Chondrocyte (in vitro differentiated cells): Measurements from ENCODE around the gene ANKRD53. TPM values are rescaled to one million over a fixed set of nuclear protein-coding genes. Genes with fewer than 3 reads are reported as not detected.

Experiments used
- DNase-seq: peaks from one replicate; pipeline ENCODE4 v3.0.0; 2021; ENCODE audit warnings: mixed read lengths, low spot score
- H3K27ac Mint-ChIP-seq: one replicate; pipeline ENCODE4 v1.8.0; 2021; ENCODE audit warnings: mild to moderate bottlenecking, moderate library complexity, mixed read lengths; ENCODE audit not compliant: unreplicated experiment
- H3K27me3 Mint-ChIP-seq: 2 replicates; pipeline ENCODE4 v1.8.0; 2021; ENCODE audit warnings: low read depth, mixed read lengths
- H3K36me3 Mint-ChIP-seq: 2 replicates; pipeline ENCODE4 v1.8.0; 2021; ENCODE audit warnings: low read depth, mixed read lengths
- H3K4me1 Mint-ChIP-seq: 2 replicates; pipeline ENCODE4 v1.8.0; 2021; ENCODE audit warnings: low read depth, mild to moderate bottlenecking, mixed read lengths
- H3K4me3 Mint-ChIP-seq: one replicate; pipeline ENCODE4 v1.8.0; 2021; ENCODE audit warnings: mild to moderate bottlenecking, moderate library complexity, mixed read lengths; ENCODE audit not compliant: unreplicated experiment
- H3K9me3 Mint-ChIP-seq: 2 replicates; pipeline ENCODE4 v1.8.0; 2021; ENCODE audit warnings: low read depth, mixed read lengths
- total RNA-seq: library from RNA; stranded (reverse); gene quantifications from 3 replicates; pipeline ENCODE4 v1.2.1, GENCODE V29; 2021
- TF ChIP-seq, protein P1 (sequence below): fragments of 200-600 bp; sonication (generic); IDR thresholded peaks from 2 replicates; pipeline ENCODE4 v1.5.0; 2021; ENCODE audit warnings: antibody characterized with exemption, mild to moderate bottlenecking, moderate library complexity

The ANKRD53 gene
- total RNA-seq, 1 donor from 2014 or later, result 1.8 TPM

DNA sequence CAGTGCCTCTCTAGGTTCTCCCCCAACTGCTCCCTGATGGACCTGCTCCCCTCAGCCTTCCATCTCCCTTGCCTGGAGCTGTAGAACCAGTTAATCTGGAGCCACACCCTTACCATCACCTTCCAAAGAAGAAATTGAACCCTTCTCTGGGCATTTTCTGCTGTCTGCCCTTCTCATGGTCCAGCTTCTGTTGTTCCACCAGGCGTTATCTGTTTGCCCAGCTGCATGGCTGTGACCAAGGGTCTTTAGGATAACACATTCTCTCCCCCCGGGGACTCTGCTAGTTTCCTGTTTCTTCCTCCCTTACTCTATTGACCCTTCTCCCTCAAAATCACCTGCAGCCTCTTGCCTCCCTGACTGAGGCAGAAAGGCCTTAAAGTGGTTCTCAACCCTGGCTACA lies 3.2 kb upstream of the ANKRD53 start:
- H3K27ac Mint-ChIP-seq, result no peak overlapping the region
- H3K36me3 Mint-ChIP-seq, result peaks cover 2% of the 10 kb centered on the region
- DNase-seq, result no peak
- peaks cover 17% of the 10 kb centered on the region for H3K4me1 Mint-ChIP-seq
- H3K27me3 Mint-ChIP-seq, result peaks cover 10% of the 10 kb centered on the region
- H3K9me3 Mint-ChIP-seq, result no peaks in the 10 kb centered on the region
- no peak overlapping the region for H3K4me3 Mint-ChIP-seq
- TF ChIP-seq, protein P1, sequence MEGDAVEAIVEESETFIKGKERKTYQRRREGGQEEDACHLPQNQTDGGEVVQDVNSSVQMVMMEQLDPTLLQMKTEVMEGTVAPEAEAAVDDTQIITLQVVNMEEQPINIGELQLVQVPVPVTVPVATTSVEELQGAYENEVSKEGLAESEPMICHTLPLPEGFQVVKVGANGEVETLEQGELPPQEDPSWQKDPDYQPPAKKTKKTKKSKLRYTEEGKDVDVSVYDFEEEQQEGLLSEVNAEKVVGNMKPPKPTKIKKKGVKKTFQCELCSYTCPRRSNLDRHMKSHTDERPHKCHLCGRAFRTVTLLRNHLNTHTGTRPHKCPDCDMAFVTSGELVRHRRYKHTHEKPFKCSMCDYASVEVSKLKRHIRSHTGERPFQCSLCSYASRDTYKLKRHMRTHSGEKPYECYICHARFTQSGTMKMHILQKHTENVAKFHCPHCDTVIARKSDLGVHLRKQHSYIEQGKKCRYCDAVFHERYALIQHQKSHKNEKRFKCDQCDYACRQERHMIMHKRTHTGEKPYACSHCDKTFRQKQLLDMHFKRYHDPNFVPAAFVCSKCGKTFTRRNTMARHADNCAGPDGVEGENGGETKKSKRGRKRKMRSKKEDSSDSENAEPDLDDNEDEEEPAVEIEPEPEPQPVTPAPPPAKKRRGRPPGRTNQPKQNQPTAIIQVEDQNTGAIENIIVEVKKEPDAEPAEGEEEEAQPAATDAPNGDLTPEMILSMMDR, result no peak

DNA sequence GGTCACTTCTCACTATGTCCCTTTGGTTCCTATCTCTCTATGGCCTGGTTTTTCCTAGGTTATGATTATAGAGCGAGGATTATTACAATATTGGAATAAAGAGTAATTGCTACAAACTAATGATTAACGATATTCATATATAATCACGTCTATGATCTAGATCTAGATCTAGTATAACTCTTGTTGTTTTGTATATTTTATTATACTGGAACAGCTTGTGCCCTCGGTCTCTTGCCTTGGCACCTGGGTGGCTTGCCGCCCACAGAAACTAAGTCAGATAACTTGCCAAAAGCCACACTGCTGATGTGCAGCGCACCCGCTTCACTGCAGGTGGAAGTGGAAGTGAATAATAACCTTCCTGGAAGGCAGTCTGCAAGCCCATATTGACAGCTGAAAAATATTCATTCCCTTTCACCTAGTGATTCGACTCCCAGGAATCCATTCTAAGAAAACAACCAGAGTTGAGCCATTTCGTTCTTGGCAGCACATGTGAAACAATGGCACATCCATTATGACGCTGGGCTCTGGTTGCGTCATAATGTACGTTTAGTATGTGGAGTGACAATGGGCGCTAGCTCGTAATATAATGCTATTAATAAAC lies 725 bp upstream of the ANKRD53 start:
- H3K4me1 Mint-ChIP-seq, result peaks cover 17% of the 10 kb centered on the region
- no peaks in the 10 kb centered on the region for H3K36me3 Mint-ChIP-seq
- no peaks in the 10 kb centered on the region for H3K9me3 Mint-ChIP-seq
- peak overlapping the region; percentile 92 for H3K27ac Mint-ChIP-seq
- peak overlapping the region; percentile 76 for H3K4me3 Mint-ChIP-seq
- TF ChIP-seq, protein P1, result peak; percentile 65
- DNase-seq, result no peak
- no peaks in the 10 kb centered on the region for H3K27me3 Mint-ChIP-seq

DNA sequence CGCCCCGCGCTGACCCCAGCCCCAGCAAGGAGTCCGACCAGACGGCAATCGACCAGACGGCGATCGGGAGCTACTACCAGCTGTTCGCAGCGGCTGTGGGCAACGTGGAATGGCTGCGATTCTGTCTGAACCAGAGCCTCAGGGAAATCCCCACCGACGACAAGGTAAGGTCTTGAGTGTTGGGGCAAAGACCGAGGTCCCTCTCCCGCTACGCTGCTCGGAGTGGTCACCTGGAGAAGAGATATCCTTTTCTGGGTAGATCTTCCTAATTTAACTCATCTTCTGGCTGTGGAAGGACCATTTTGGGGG lies 704 bp downstream of the ANKRD53 start:
- H3K36me3 Mint-ChIP-seq, result no peaks in the 10 kb centered on the region
- peak overlapping the region; percentile 48 for H3K4me3 Mint-ChIP-seq
- H3K27me3 Mint-ChIP-seq, result no peaks in the 10 kb centered on the region
- DNase-seq, result no peak
- no peaks in the 10 kb centered on the region for H3K9me3 Mint-ChIP-seq
- TF ChIP-seq, protein P1, result no peak
- peaks cover 17% of the 10 kb centered on the region for H3K4me1 Mint-ChIP-seq
- H3K27ac Mint-ChIP-seq, result no peak overlapping the region

GRCh38 chr2:70979626-70980025 lies 1.2 kb downstream of the ANKRD53 start:
- peak overlapping the region; percentile 48 for H3K4me3 Mint-ChIP-seq
- no peak overlapping the region for H3K27ac Mint-ChIP-seq
- H3K4me1 Mint-ChIP-seq, result peaks cover 17% of the 10 kb centered on the region
- H3K9me3 Mint-ChIP-seq, result no peaks in the 10 kb centered on the region
- TF ChIP-seq, protein P1, result no peak
- no peaks in the 10 kb centered on the region for H3K36me3 Mint-ChIP-seq
- no peaks in the 10 kb centered on the region for H3K27me3 Mint-ChIP-seq
- DNase-seq, result no peak

- H3K27me3 Mint-ChIP-seq, result no peaks in the 10 kb centered on the region
- TF ChIP-seq, protein P1, result no peak
- H3K4me3 Mint-ChIP-seq, result no peak overlapping the region
- H3K36me3 Mint-ChIP-seq, result peaks cover 7% of the 10 kb centered on the region
- H3K27ac Mint-ChIP-seq, result no peak overlapping the region
- no peaks in the 10 kb centered on the region for H3K9me3 Mint-ChIP-seq
- DNase-seq, result no peak
- peaks cover 17% of the 10 kb centered on the region for H3K4me1 Mint-ChIP-seq
Observed at GRCh38 chr2:70981421-70981820, 3.0 kb downstream of the ANKRD53 start.
